Activated CD8-positive, alpha-beta T cell treated with anti-CD3 and anti-CD28 coated beads for 36 hours (primary cell): ENCODE measurements around the gene UBA7. TPM values are rescaled to one million over a fixed set of nuclear protein-coding genes. Genes with fewer than 3 reads are reported as not detected.

Experiments used
- ATAC-seq: fragments of 200-7000 bp; cut with Tn5 transposase; one replicate; pipeline ENCODE4 v1.10.0; 2021; ENCODE audit warnings: mild to moderate bottlenecking, moderate library complexity
- CTCF ChIA-PET: fragments of 350-600 bp; sonication (Branson Sonifier 250); formaldehyde crosslinking; loops from one replicate; lab custom pipeline; 2021; ENCODE audit warnings: antibody characterized with exemption; lab: Charles Lee
- POLR2A ChIA-PET: fragments of 350-600 bp; sonication (Branson Sonifier 250); formaldehyde crosslinking; loops from one replicate; lab custom pipeline; 2021; ENCODE audit warnings: antibody characterized with exemption; lab: Charles Lee
- DNase-seq: peaks from one replicate; pipeline ENCODE4 v3.0.0-alpha.2; 2020
- H3K27ac Mint-ChIP-seq: one replicate; pipeline ENCODE4 v1.8.0; 2021; ENCODE audit warnings: mild to moderate bottlenecking, mixed read lengths
- H3K27me3 Mint-ChIP-seq: one replicate; pipeline ENCODE4 v1.8.0; 2021; ENCODE audit warnings: mixed read lengths
- H3K36me3 Mint-ChIP-seq: one replicate; pipeline ENCODE4 v1.8.0; 2021; ENCODE audit warnings: low read depth, mixed read lengths
- H3K4me1 Mint-ChIP-seq: one replicate; pipeline ENCODE4 v1.8.0; 2021; ENCODE audit warnings: low read depth, mixed read lengths
- H3K4me3 Mint-ChIP-seq: one replicate; pipeline ENCODE4 v1.8.0; 2021; ENCODE audit warnings: mild to moderate bottlenecking, moderate library complexity, mixed read lengths
- H3K9me3 Mint-ChIP-seq: one replicate; pipeline ENCODE4 v1.8.0; 2021; ENCODE audit warnings: mixed read lengths
- intact Hi-C: fragments of 100-400 bp; cut with micrococcal nuclease; formaldehyde crosslinking; loops from one replicate; pipeline ENCODE4 v1.10.0; 2022
- total RNA-seq, 2 experiments: library from RNA; stranded (reverse); gene quantifications; one replicate each; pipeline ENCODE4 v1.2.3, GENCODE V29; 2021
- TF ChIP-seq, protein P1 (sequence below): fragments of 200-600 bp; IDR thresholded peaks from one replicate; pipeline ENCODE4 v1.8.0; 2022; ENCODE audit warnings: antibody characterized with exemption, mild to moderate bottlenecking

UBA7 gene
- total RNA-seq, 2 experiments from 2014 or later, result 69.9 to 72.3 TPM

GRCh38 chr3:49855662-49856061 lies 41.9 kb upstream of the UBA7 start:
- ChIA-PET CTCF (interaction anchor here (1.0 to 3.2 kb wide), 6 partner anchors 10 to 53 kb away, joined by 3 to 20 read pairs (median 4); no protein-coding TSS in a partner anchor), POLR2A (interaction anchor here (1.1 to 3.1 kb wide), 3 partner anchors 10 to 13 kb away, joined by 4 to 17 read pairs (median 5); partner anchors contain the start of gene CAMKV)
- Mint-ChIP-seq H3K9me3 (no peaks in the 10 kb centered on the region), H3K36me3 (no peaks in the 10 kb centered on the region), H3K27me3 (no peaks in the 10 kb centered on the region), H3K4me1 (peaks cover 12% of the 10 kb centered on the region), H3K27ac (no peak overlapping the region), H3K4me3 (peak overlapping the region; percentile 98)
- ATAC-seq (no peak), DNase-seq (no peak)
- intact Hi-C loops, result no loop called here
- TF ChIP-seq, protein P1, sequence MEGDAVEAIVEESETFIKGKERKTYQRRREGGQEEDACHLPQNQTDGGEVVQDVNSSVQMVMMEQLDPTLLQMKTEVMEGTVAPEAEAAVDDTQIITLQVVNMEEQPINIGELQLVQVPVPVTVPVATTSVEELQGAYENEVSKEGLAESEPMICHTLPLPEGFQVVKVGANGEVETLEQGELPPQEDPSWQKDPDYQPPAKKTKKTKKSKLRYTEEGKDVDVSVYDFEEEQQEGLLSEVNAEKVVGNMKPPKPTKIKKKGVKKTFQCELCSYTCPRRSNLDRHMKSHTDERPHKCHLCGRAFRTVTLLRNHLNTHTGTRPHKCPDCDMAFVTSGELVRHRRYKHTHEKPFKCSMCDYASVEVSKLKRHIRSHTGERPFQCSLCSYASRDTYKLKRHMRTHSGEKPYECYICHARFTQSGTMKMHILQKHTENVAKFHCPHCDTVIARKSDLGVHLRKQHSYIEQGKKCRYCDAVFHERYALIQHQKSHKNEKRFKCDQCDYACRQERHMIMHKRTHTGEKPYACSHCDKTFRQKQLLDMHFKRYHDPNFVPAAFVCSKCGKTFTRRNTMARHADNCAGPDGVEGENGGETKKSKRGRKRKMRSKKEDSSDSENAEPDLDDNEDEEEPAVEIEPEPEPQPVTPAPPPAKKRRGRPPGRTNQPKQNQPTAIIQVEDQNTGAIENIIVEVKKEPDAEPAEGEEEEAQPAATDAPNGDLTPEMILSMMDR, result no peak

- POLR2A ChIA-PET, result interaction anchor here (1.0 to 1.1 kb wide), 2 partner anchors 10 to 14 kb away, joined by 4 to 5 read pairs; no protein-coding TSS in a partner anchor
These were observed 31.9 kb upstream of the UBA7 start for GRCh38 chr3:49845694-49846093.

DNA sequence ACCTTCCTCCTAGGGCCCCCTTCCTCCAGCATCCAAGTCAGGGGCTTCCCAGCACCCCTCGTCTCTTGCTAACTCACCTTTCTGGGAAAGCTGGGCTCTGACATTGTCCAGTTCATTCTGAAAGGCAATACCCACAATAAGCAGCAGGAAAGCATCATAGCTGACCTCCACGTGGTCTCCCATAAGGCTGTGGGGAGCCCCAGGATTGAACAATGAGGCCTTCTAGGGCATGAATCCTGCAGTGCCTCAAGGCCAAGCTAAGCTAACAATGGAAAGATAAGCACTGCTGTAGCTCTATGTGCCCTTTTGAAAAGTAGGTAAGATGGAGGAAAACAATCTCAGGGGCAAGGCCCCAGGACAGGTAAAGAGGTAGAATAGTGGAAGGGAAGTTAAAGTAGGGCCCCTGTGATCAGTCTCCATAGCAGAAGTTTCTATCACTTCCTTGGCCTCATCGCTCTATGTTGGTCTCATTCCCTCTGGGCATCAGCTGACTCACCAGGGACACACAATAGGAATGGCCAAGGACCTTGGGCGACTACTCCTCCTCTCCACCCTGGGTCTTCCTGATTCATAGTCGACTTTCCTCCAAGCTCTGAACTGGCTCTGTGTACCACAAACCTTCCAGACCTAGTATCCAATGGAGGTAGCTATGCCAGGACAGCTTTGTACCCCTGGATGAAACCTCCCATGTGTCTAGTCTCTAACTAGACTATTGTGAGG lies 30.9 kb upstream of the UBA7 start:
- H3K4me3 Mint-ChIP-seq, result no peak overlapping the region
- DNase-seq, result no peak
- no peak for ATAC-seq
- intact Hi-C loops, result no loop called here
- H3K27ac Mint-ChIP-seq, result no peak overlapping the region
- no peaks in the 10 kb centered on the region for H3K4me1 Mint-ChIP-seq
- no peaks in the 10 kb centered on the region for H3K27me3 Mint-ChIP-seq
- no peaks in the 10 kb centered on the region for H3K9me3 Mint-ChIP-seq
- peaks cover 12% of the 10 kb centered on the region for H3K36me3 Mint-ChIP-seq
- CTCF ChIA-PET, result interaction anchor here (1.0 to 22.5 kb wide), 5 partner anchors 9 to 305 kb away, joined by 3 to 412 read pairs (median 3); partner anchors contain the start of genes CDHR4, INKA1 and UBA7
- POLR2A ChIA-PET, result interaction anchor here (1.0 to 1.1 kb wide), 2 partner anchors 13 to 26 kb away, joined by 4 read pairs; no protein-coding TSS in a partner anchor
- TF ChIP-seq, protein P1, result no peak

More at GRCh38 chr3:49845694-49846093, 31.9 kb upstream of the UBA7 start:
- Mint-ChIP-seq H3K9me3 (no peaks in the 10 kb centered on the region), H3K27ac (no peak overlapping the region), H3K27me3 (no peaks in the 10 kb centered on the region), H3K4me3 (no peak overlapping the region), H3K4me1 (no peaks in the 10 kb centered on the region), H3K36me3 (peaks cover 12% of the 10 kb centered on the region)
- CTCF ChIA-PET, result interaction anchor here (1.0 to 22.5 kb wide), 6 partner anchors 8 to 306 kb away, joined by 3 to 412 read pairs (median 4); partner anchors contain the start of genes CDHR4, INKA1 and UBA7
- ATAC-seq, result no peak
- TF ChIP-seq, protein P1, result no peak
- DNase-seq, result no peak
- intact Hi-C loops, result no loop called here

GRCh38 chr3:49842843-49843517 lies 29.2 kb upstream of the UBA7 start:
- Mint-ChIP-seq H3K4me3 (no peak overlapping the region), H3K4me1 (peaks cover 1% of the 10 kb centered on the region), H3K27ac (no peak overlapping the region), H3K9me3 (no peaks in the 10 kb centered on the region), H3K27me3 (no peaks in the 10 kb centered on the region), H3K36me3 (peaks cover 15% of the 10 kb centered on the region)
- ChIA-PET POLR2A (interaction anchor here (2.0 kb wide), 1 partner anchor 13 kb away, joined by 4 read pairs; no protein-coding TSS in a partner anchor), CTCF (interaction anchor here (22.5 kb wide), 1 partner anchor 34 kb away, joined by 412 read pairs; the partner anchor contains the start of genes CDHR4, INKA1 and UBA7)
- intact Hi-C loops, result no loop called here
- no peak for ATAC-seq
- no peak for DNase-seq
- TF ChIP-seq, protein P1, result no peak
